SK-N-DZ (cell line): Measurements from ENCODE around the gene PIAS4.

Source experiments
- DNase-seq: peaks from one replicate; pipeline ENCODE4 v3.0.0-alpha.2; 2015; ENCODE audit warnings: low spot score

PIAS4 gene

DNA sequence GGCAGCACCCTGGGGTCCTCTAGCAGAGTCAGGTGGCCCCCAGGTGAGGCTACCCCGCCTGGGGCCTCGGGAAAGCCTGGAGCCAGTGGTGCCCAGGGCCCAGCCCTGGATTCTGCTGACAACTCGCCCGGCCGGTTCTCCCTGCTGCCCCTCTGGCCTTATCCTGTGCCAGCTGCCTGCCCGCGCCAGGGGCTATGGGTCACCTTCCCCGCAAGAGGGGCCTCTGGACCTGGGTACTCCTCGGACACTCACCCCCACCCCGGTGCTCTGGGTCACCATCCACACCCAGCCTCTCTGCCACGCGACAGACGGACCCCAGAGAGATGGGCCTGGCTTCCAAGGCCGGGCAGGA, 35.2 kb downstream of the PIAS4 start:
- no peak for DNase-seq

- DNase-seq: no peak
Observed at GRCh38 chr19:4043401-4043800, 35.9 kb downstream of the PIAS4 start.

- no peak for DNase-seq
Observed at GRCh38 chr19:4043966-4044715, 36.6 kb downstream of the PIAS4 start.

GRCh38 chr19:4044990-4045465, 37.5 kb downstream of the PIAS4 start:
- no peak for DNase-seq

DNA sequence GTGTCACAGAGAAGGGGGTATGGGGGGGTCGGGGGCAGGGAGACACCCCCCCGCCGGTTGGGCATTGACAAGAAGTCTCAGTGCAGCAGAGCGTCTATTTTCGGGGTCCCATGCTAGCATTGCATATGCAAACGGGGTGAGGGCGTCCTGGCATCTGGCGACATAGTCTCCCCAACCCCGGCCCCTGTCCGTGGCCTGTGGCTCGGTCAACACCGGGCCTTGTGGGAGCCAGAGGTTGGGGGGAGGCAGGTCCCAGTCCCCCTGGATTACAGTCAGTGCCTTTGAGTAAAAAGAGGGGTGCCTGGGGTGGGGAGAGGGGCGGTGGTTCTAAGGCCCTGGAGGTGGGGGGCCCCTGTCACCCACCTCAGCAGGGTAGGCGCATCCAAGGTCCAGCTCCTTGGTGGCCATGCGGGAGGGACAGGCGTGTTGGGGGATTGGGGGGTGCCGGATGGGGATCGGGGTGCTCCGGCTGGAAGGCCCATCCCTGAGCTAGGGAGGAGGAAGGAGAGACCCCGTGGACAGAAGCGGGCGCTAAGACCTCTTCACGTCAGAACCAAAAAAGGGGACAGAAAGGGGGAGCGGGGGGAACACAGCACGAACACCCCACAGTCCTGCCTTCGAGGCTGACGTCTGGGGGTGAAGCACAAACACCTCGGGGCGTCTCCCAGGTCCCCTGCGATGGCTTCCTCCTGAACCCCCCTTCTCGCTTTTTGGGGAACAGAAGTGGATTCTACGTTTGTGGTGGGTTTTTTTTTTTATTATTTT, 38.2 kb downstream of the PIAS4 start:
- no peak for DNase-seq

DNA sequence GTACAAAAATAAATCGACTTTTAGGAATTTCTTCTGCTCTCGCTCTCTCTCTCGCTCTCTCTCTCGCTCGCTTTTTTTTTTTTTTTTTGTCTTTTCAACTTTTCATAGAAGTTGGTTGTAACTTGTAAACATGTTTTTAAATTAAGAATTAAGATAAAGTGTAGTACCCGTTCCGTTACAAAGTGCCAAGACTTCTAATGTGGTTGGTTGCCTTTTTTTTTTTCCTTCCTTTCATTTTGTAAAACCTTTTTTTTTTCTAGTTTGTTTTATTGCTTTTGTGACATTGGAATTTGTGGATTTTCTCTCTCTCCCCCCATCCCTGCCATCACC, 38.8 kb downstream of the PIAS4 start:
- no peak for DNase-seq

- DNase-seq: no peak
Observed at GRCh38 chr19:4046946-4047683, 39.6 kb downstream of the PIAS4 start.

- no peak for DNase-seq
Observed at GRCh38 chr19:4049432-4049831, 41.9 kb downstream of the PIAS4 start.

GRCh38 chr19:4051175-4052101, 43.9 kb downstream of the PIAS4 start:
- DNase-seq: no peak

DNA sequence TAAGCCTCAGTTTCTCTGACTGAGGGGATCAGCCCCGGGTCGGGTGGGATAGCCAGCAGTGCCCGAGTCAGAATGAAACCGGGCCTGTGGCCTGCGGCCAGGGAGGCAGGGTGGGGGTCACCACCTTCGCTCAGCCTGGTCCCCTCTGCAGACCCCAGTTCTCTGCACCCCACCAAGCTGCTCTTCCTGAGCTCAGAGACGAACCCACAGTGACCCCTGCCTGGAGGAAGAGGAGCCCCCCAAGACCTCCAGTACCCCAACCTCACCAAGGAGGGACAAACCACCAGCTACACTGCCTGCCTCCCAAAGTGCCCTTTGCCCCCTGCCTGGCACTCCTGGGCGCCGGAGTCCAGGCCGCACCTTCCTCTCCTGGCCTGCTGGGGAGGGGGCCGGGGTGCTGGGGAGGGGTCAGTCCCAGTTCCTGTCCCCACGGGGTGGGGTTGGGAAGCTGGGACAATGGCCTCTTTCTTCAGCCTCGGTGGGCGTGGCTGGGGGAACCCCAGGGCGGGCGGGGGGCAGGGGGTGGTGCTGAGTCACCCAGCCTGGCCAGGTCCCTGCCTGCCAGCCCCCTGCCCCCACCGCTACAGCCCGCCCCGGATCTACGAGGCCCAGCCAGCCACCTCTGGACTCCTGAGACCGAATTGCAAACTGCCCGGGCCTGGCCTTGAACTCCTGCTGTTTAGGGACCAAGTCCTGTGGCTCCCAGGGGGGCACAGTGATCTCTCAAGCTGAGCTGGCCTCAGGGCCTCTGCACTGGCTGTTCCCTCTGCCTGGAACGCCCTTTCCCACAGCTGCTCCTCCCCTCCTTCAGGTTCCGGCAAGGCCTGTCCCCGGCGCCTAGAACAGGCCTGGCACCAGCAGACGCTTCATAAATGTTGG, 44.8 kb downstream of the PIAS4 start:
- no peak for DNase-seq

- no peak for DNase-seq
Observed at GRCh38 chr19:4052993-4053422, 45.5 kb downstream of the PIAS4 start.

GRCh38 chr19:4053423-4054324, 46.1 kb downstream of the PIAS4 start:
- DNase-seq: no peak

DNA sequence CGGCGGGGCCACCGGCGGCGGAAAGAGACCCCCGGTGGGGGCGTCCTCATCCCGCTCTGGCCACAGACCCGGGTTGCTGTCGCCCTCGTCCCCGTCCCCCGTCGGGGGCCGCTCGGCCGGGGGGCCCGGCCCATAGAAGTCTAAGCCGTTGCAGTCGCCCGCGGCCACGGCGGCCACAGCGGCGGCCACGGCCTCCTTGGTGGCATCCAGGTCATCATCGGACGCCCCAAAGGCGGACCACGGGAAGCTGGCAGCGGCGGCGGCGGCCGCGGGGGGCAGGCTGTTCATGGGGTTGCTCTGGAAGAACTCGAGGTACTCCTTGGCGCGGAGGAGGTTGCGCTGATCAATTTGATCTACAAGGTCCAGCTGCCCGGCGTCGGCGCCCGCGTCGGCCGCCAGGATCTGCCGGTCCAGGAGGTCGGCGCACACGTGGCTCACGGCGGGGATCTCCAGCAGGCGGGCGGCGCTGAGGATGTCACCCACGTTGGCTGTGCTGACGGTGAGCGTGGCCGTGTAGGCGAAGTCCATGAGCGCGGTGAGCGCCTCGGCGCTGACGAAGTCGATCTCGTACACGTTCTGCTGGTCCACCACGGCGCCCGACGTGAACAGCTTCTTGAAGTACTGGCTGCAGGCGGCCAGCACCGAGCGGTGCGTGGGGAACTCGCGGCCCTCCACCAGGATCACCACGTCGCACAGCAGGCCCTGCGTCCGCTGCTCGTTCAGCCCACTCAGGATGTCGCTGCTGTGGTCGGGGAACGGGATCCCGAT, 47.1 kb downstream of the PIAS4 start:
- no peak for DNase-seq

DNA sequence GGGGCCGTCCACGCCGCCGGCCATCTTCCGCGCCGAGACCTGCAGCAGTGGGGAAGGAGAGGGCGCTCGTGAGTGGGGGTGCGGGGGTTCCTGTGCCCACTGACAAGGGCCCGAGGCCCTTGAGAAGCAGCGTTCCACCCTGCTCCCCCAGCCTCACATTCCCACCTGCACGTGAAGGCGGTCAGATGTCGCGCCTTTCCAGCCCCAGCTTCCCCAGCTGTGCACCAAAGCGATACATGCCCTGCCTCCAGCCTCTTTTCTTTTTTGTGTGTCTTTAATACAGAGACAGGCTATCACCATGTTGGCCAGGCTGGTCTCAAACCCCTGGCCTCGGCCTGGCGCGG, 47.6 kb downstream of the PIAS4 start:
- no peak for DNase-seq

DNA sequence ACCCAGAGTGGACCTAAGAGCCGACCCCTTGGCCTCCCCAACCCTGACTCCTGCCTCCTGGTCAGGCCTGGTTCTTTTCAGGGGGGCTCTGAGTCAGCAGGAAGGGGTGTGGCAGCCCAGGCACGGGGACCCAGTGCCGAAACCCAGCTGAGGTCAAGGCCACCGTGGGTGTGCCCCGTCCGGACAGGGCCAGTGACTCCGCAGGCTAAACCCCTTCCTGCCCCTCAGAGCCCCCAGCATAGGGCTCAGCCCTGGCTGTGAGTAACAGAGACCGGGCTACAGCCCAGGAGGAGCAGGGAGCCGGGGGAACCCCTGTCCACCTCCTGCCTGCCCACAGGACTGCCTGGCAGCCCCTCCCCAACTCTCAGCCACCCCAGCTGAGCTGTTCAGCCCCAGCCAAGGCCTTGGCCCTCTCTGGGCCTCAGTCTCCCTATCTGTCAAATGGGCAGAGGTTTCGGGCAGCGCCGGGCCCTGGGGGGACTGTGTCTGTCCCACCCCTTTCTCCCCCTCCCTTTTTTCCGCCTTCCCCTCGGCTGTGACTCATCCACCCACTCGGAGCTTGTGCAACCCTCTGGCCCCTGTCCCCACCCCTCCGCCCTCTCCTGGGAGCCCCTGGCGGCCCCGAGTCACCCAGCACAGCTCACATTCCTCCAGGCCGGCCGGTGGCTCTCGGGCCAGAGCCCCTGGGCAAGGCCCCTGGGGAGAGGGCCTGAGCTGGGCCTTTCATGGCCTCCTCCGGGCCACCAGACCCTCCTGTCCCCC, 50.6 kb downstream of the PIAS4 start:
- DNase-seq: no peak

- no peak for DNase-seq
Observed at GRCh38 chr19:4058693-4059452, 51.3 kb downstream of the PIAS4 start.

GRCh38 chr19:4059453-4059871, 51.9 kb downstream of the PIAS4 start:
- no peak for DNase-seq
